B cell (primary cell): Measurements from ENCODE around the gene CFAP20DC. TPM values are rescaled to one million over a fixed set of nuclear protein-coding genes. Genes with fewer than 3 reads are reported as not detected.
"Not testable (repeated sequence)": the region's sequence is repeated elsewhere in the genome, so short reads cannot be mapped to it uniquely, and the experiment has no call there.

Source experiments
- ATAC-seq: fragments of 200-7000 bp; cut with Tn5 transposase; one replicate; pipeline ENCODE4 v1.10.0; 2021; ENCODE audit warnings: low read depth, mild to moderate bottlenecking, moderate number of reproducible peaks, moderate library complexity
- CTCF ChIA-PET: fragments of 350-600 bp; sonication (Branson Sonifier 250); formaldehyde crosslinking; loops from one replicate; lab custom pipeline; 2021; ENCODE audit warnings: antibody characterized with exemption, inconsistent platforms; lab: Charles Lee
- POLR2A ChIA-PET: fragments of 350-600 bp; sonication (Branson Sonifier 250); formaldehyde crosslinking; loops from one replicate; lab custom pipeline; 2021; ENCODE audit warnings: antibody characterized with exemption; lab: Charles Lee
- DNase-seq: peaks from one replicate; pipeline ENCODE4 v3.0.0; 2013
- H2AFZ ChIP-seq: 2 replicates; pipeline ENCODE4 v1.6.1; 2012; ENCODE audit warnings: mild to moderate bottlenecking, low read depth, low read length; ENCODE audit not compliant: insufficient read depth, poor library complexity, severe bottlenecking
- H3K27ac ChIP-seq, 2 donors: 1 replicate in 1 of 2; 2 replicates in 1 of 2; pipeline ENCODE4 v1.5.1; 2012 to 2013; ENCODE audit warnings: low read length in 2 of 2, mild to moderate bottlenecking in 2 of 2, moderate library complexity in 1 of 2
- H3K27me3 ChIP-seq, 4 experiments: fragments of 200-600 bp in 1 of 4; sonication (generic) in 1 of 4; replicated peaks in 1 of 4; 1 replicate in 2 of 4; 2 replicates in 2 of 4; pipeline versions ENCODE4 v1.6.1 to v1.7.0; 2013 to 2016; ENCODE audit warnings: low read length in 3 of 4, mild to moderate bottlenecking in 2 of 4, mixed read lengths in 1 of 4, moderate library complexity in 1 of 4; ENCODE audit not compliant: insufficient read depth in 4 of 4, control insufficient read depth in 3 of 4; ENCODE audit errors: control extremely low read depth in 1 of 4
- H3K36me3 ChIP-seq, 2 experiments: replicated peaks in 1 of 2; 1 replicate in 1 of 2; 2 replicates in 1 of 2; pipeline versions ENCODE4 v1.6.1 to v1.7.1; 2013; ENCODE audit warnings: low read length in 1 of 2; ENCODE audit not compliant: insufficient read depth in 2 of 2, control insufficient read depth in 1 of 2; ENCODE audit errors: control extremely low read depth in 1 of 2, extremely low read depth in 1 of 2
- H3K4me1 ChIP-seq, 2 donors: fragments of 200-600 bp in 1 of 2; sonication (generic) in 1 of 2; 1 replicate in 1 of 2; 2 replicates in 1 of 2; pipeline versions ENCODE4 v1.5.1 to v1.6.1; 2013 to 2017; ENCODE audit warnings: low read length in 2 of 2; ENCODE audit not compliant: control insufficient read depth in 2 of 2, insufficient read depth in 2 of 2
- H3K4me2 ChIP-seq: replicated peaks from 2 replicates; pipeline ENCODE3; 2012; ENCODE audit warnings: mild to moderate bottlenecking, low read depth, low read length; ENCODE audit not compliant: poor library complexity, severe bottlenecking
- H3K4me3 ChIP-seq, 5 experiments: fragments of 200-600 bp in 1 of 5; sonication (generic) in 1 of 5; 1 replicate in 3 of 5; 2 replicates in 2 of 5; pipeline versions ENCODE4 v1.5.1 to v1.7.0; 2011 to 2016; ENCODE audit warnings: low read length in 4 of 5, mild to moderate bottlenecking in 4 of 5, low read depth in 2 of 5, control low read depth in 1 of 5, moderate library complexity in 1 of 5; ENCODE audit not compliant: insufficient read depth in 1 of 5; ENCODE audit errors: control extremely low read depth in 1 of 5, extremely low read depth in 1 of 5
- H3K79me2 ChIP-seq: fragments of 200-600 bp; sonication (generic); one replicate; pipeline ENCODE4 v1.6.0; 2016; ENCODE audit warnings: low read length; ENCODE audit not compliant: control insufficient read depth, insufficient read depth
- H3K9ac ChIP-seq: fragments of 200-600 bp; sonication (generic); 2 replicates; pipeline ENCODE4 v1.6.1; 2017; ENCODE audit warnings: mild to moderate bottlenecking, low read length, moderate library complexity
- H3K9me3 ChIP-seq, 3 donors: one replicate each; pipeline versions ENCODE4 v1.6.1 to v1.7.1; 2013; ENCODE audit warnings: low read length in 2 of 3; ENCODE audit not compliant: control insufficient read depth in 2 of 3, insufficient read depth in 1 of 3; ENCODE audit errors: control extremely low read depth in 1 of 3
- H4K20me1 ChIP-seq: 2 replicates; pipeline ENCODE4 v1.6.0; 2012; ENCODE audit warnings: mild to moderate bottlenecking, low read length; ENCODE audit not compliant: insufficient read depth, control insufficient read depth, poor library complexity, severe bottlenecking
- H3K27ac Mint-ChIP-seq: one replicate; pipeline ENCODE4 v1.8.0; 2021; ENCODE audit warnings: mixed read lengths
- H3K27me3 Mint-ChIP-seq: one replicate; pipeline ENCODE4 v1.8.0; 2021; ENCODE audit warnings: mixed read lengths
- H3K4me1 Mint-ChIP-seq: one replicate; pipeline ENCODE4 v1.8.0; 2021; ENCODE audit warnings: mixed read lengths
- H3K4me3 Mint-ChIP-seq: one replicate; pipeline ENCODE4 v1.8.0; 2021; ENCODE audit warnings: mixed read lengths
- H3K9me3 Mint-ChIP-seq: one replicate; pipeline ENCODE4 v1.8.0; 2022; ENCODE audit warnings: mixed read lengths; ENCODE audit not compliant: insufficient read depth
- CTCF ChIP-seq: fragments of 200-600 bp; IDR thresholded peaks from one replicate; pipeline ENCODE4 v1.8.0; 2022; ENCODE audit warnings: antibody characterized with exemption, mild to moderate bottlenecking
- EZH2 ChIP-seq: IDR thresholded peaks from 2 replicates; pipeline ENCODE4 v1.6.1; 2012; ENCODE audit warnings: borderline replicate concordance, low read depth, mild to moderate bottlenecking, moderate library complexity, low read length; ENCODE audit not compliant: insufficient read depth, poor library complexity, severe bottlenecking
- WGBS: methylation state at CpG from one replicate; pipeline ENCODE4 v1.1.5; 2013; ENCODE audit warnings: missing lambda C conversion rate; ENCODE audit not compliant: insufficient coverage; 5-methylcytosine and 5-hydroxymethylcytosine counted together
- intact Hi-C: fragments of 100-400 bp; cut with micrococcal nuclease; formaldehyde crosslinking; loops from one replicate; pipeline ENCODE4 v1.10.0; 2022
- polyA plus RNA-seq: library from polyadenylated mRNA; depleted of rRNA; stranded (reverse); fragments of >200 nt; gene quantifications from 2 replicates; pipeline ENCODE4 v1.2.3, GENCODE V29; 2012
- total RNA-seq, 2 donors: library from RNA; stranded (reverse); fragments of 120-200 nt in 1 of 2; gene quantifications; 1 replicate in 1 of 2; 2 replicates in 1 of 2; pipeline versions ENCODE4 v1.2.3 to v1.2.4, GENCODE V29; 2013 to 2022

CFAP20DC gene
- total and polyA plus RNA-seq, 2 donors (not counting 1 experiment from before 2014, with no cell fraction given) = 0.27 to 1.2 TPM

- Mint-ChIP-seq H3K27ac (no peak overlapping the region), H3K9me3 (no peaks in the 10 kb centered on the region), H3K27me3 (no peaks in the 10 kb centered on the region), H3K4me3 (no peak overlapping the region), H3K4me1 (peaks cover 5% of the 10 kb centered on the region)
- no peaks in the 10 kb centered on the region for H4K20me1 ChIP-seq
- no CpG with 5 or more reads among the region's 1 CpG for WGBS
- no peak for ATAC-seq
- H3K4me1 ChIP-seq = no peaks in the 10 kb centered on the region
- H3K4me3 ChIP-seq = no peak overlapping the region
- H3K9me3 ChIP-seq = no peaks in the 10 kb centered on the region
- no peak overlapping the region for H3K4me2 ChIP-seq
- H2AFZ ChIP-seq = no peak overlapping the region
- TF ChIP-seq CTCF = no peak
- no peak for TF ChIP-seq EZH2
- H3K36me3 ChIP-seq = no peaks in the 10 kb centered on the region
- ChIA-PET CTCF (interaction anchor here (1.0 to 2.8 kb wide), 6 partner anchors 9 to 232 kb away, joined by 3 to 44 read pairs (median 5); no protein-coding TSS in a partner anchor), POLR2A (no interaction called here)
- intact Hi-C loops = loop anchor here (1.0 kb wide), 1 partner anchor 229 kb away; no protein-coding TSS in a partner anchor
- no peak overlapping the region for H3K9ac ChIP-seq
- DNase-seq = no peak
- H3K27ac ChIP-seq = no peak overlapping the region
- no peaks in the 10 kb centered on the region for H3K79me2 ChIP-seq
- no peaks in the 10 kb centered on the region for H3K27me3 ChIP-seq
Observed at GRCh38 chr3:58824777-58825176, 225.0 kb downstream of the CFAP20DC start.

GRCh38 chr3:58824285-58824684, 225.5 kb downstream of the CFAP20DC start:
- Histone ChIP-seq H3K27ac (no peak overlapping the region), H3K36me3 (no peaks in the 10 kb centered on the region), H3K4me1 (no peaks in the 10 kb centered on the region), H2AFZ (no peak overlapping the region), H3K9me3 (no peaks in the 10 kb centered on the region), H4K20me1 (no peaks in the 10 kb centered on the region), H3K79me2 (no peaks in the 10 kb centered on the region), H3K4me3 (no peak overlapping the region), H3K4me2 (peak overlapping the region; percentile 10), H3K27me3 (no peaks in the 10 kb centered on the region), H3K9ac (no peak overlapping the region)
- CTCF ChIA-PET = interaction anchor here (1.0 to 2.8 kb wide), 6 partner anchors 10 to 233 kb away, joined by 3 to 44 read pairs (median 5); no protein-coding TSS in a partner anchor
- peaks cover 5% of the 10 kb centered on the region for H3K4me1 Mint-ChIP-seq
- H3K4me3 Mint-ChIP-seq = no peak overlapping the region
- no peaks in the 10 kb centered on the region for H3K9me3 Mint-ChIP-seq
- DNase-seq (peak; percentile 31), ATAC-seq (no peak)
- WGBS = no CpG with 5 or more reads among the region's 7 CpGs
- no peaks in the 10 kb centered on the region for H3K27me3 Mint-ChIP-seq
- intact Hi-C loops = loop anchor here (1.0 kb wide), 1 partner anchor 229 kb away; no protein-coding TSS in a partner anchor
- no peak for TF ChIP-seq EZH2
- TF ChIP-seq CTCF = peak; percentile 59
- POLR2A ChIA-PET = no interaction called here
- H3K27ac Mint-ChIP-seq = no peak overlapping the region

- POLR2A ChIA-PET, H3K27ac Mint-ChIP-seq: not testable (repeated sequence)
- WGBS = 94% methylated on average over 12 of the region's 26 CpGs
Observed at GRCh38 chr3:58806551-58807244, 243.1 kb downstream of the CFAP20DC start.

More at GRCh38 chr3:58806551-58807244, 243.1 kb downstream of the CFAP20DC start:
- DNase-seq, H4K20me1 ChIP-seq, H3K27me3 ChIP-seq, H3K27me3 Mint-ChIP-seq, ATAC-seq, H3K4me3 Mint-ChIP-seq, H3K79me2 ChIP-seq, H3K27ac ChIP-seq, H3K9ac ChIP-seq, CTCF ChIA-PET, H3K4me3 ChIP-seq, H3K4me1 ChIP-seq, H2AFZ ChIP-seq, H3K4me1 Mint-ChIP-seq, H3K9me3 ChIP-seq, H3K9me3 Mint-ChIP-seq, H3K4me2 ChIP-seq, intact Hi-C loops, H3K36me3 ChIP-seq: not testable (repeated sequence)
